Osteocyte (in vitro differentiated cells): ENCODE data around the gene ITGA1. TPM values are rescaled to one million over a fixed set of nuclear protein-coding genes. Genes with fewer than 3 reads are reported as not detected.
A peak's percentile ranks its signal among the peaks of the same experiment; 100 is the strongest.

ENCODE experiments used
- DNase-seq: peaks from one replicate; pipeline ENCODE4 v3.0.0; 2021; ENCODE audit warnings: mixed read lengths; ENCODE audit not compliant: unreplicated experiment; ENCODE audit errors: extremely low spot score
- H3K27ac Mint-ChIP-seq: one replicate; pipeline ENCODE4 v1.8.0; 2021; ENCODE audit warnings: mild to moderate bottlenecking, mixed read lengths; ENCODE audit not compliant: unreplicated experiment
- H3K27me3 Mint-ChIP-seq: one replicate; pipeline ENCODE4 v1.8.0; 2021; ENCODE audit warnings: mixed read lengths; ENCODE audit not compliant: unreplicated experiment
- H3K36me3 Mint-ChIP-seq: one replicate; pipeline ENCODE4 v1.8.0; 2021; ENCODE audit warnings: mixed read lengths; ENCODE audit not compliant: unreplicated experiment
- H3K4me1 Mint-ChIP-seq: one replicate; pipeline ENCODE4 v1.8.0; 2021; ENCODE audit warnings: mixed read lengths; ENCODE audit not compliant: unreplicated experiment
- H3K4me3 Mint-ChIP-seq: one replicate; pipeline ENCODE4 v1.8.0; 2021; ENCODE audit warnings: mild to moderate bottlenecking, moderate library complexity, mixed read lengths; ENCODE audit not compliant: unreplicated experiment
- H3K9me3 Mint-ChIP-seq: one replicate; pipeline ENCODE4 v1.8.0; 2021; ENCODE audit warnings: mixed read lengths; ENCODE audit not compliant: unreplicated experiment
- long read RNA-seq: library from polyadenylated mRNA; unstranded; transcript quantifications from one replicate; pipeline ENCODE4 v2.0.0, GENCODE V29; 2021
- total RNA-seq: library from RNA; stranded (reverse); gene quantifications from 2 replicates; pipeline ENCODE4 v1.2.1, GENCODE V29; 2021
- TF ChIP-seq, protein P1 (sequence below): fragments of 200-600 bp; sonication (generic); IDR thresholded peaks from 2 replicates; pipeline ENCODE4 v1.5.0; 2021; ENCODE audit warnings: antibody characterized with exemption, mild to moderate bottlenecking, moderate library complexity

ITGA1 gene
- total RNA-seq = 143 and 150 TPM in 2 replicates
- long read RNA-seq, full-length matches to known transcripts = 151 of 318 reads
- long read RNA-seq, partial matches to known transcripts = 140 of 318 reads
- long read RNA-seq, other reads (novel, unspliced or antisense) = 27 of 318 reads

DNA sequence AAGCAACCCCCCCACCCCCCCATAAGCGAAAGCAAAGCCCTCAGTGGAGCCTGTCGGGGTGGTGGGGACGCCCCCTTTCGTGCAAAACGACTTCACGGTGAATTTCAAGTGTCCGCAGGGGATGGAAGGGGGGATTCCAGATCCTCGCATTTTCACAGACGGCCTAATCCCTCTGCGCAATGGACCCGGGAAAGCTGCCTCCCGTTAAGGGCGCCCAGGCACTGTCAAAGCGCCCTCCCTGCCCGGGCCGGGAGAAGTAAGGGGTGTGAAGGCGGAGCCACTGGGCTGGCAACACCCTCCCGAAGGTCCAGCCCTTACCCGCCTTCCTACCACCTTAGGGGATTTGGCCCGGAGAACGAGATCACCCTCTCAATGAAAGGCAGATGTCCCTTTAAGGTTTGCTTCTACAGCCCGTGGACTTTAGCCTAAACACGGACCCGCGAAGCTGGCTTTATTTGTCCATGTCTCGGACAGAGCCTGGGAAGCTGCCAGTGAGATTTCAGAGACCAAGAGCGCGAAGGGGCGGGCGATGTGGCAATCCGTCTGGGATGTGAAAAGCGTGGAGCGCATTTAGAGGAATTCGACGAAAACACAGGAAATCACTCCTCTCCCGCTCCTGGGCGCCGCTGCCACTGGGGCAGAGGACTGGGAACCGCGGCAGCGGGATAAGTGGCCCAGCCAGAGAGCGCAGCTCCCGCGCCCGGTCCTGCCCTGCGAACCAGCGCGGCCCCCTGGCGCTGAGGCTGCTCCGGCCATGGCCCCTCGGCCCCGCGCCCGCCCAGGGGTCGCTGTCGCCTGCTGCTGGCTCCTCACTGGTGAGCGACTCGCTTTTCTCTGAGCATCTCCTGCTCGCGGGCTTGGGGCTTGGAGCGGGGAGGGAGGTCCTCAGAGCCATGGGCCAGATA lies at the start of gene ITGA1, which contains the start of gene PELO:
ITGA1 (plus strand) TSS at position 317 of the 905 bp plus-strand sequence; CDS start at position 755, 438 bp downstream.
PELO (plus strand) TSS at position 317 of the 905 bp plus-strand sequence. CDS start 12,479 bp downstream, outside the sequence.
- TF ChIP-seq, protein P1, sequence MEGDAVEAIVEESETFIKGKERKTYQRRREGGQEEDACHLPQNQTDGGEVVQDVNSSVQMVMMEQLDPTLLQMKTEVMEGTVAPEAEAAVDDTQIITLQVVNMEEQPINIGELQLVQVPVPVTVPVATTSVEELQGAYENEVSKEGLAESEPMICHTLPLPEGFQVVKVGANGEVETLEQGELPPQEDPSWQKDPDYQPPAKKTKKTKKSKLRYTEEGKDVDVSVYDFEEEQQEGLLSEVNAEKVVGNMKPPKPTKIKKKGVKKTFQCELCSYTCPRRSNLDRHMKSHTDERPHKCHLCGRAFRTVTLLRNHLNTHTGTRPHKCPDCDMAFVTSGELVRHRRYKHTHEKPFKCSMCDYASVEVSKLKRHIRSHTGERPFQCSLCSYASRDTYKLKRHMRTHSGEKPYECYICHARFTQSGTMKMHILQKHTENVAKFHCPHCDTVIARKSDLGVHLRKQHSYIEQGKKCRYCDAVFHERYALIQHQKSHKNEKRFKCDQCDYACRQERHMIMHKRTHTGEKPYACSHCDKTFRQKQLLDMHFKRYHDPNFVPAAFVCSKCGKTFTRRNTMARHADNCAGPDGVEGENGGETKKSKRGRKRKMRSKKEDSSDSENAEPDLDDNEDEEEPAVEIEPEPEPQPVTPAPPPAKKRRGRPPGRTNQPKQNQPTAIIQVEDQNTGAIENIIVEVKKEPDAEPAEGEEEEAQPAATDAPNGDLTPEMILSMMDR = peak; percentile 50
- Mint-ChIP-seq H3K9me3 (no peaks in the 10 kb centered on the region), H3K4me3 (peak within 1 kb of the TSS; percentile 96), H3K4me1 (peaks cover 74% of the 10 kb centered on the region), H3K27me3 (no peaks in the 10 kb centered on the region), H3K27ac (peak within 1 kb of the TSS; percentile 98), H3K36me3 (peaks cover 7% of the 10 kb centered on the region)
- DNase-seq = peak; percentile 91

DNA sequence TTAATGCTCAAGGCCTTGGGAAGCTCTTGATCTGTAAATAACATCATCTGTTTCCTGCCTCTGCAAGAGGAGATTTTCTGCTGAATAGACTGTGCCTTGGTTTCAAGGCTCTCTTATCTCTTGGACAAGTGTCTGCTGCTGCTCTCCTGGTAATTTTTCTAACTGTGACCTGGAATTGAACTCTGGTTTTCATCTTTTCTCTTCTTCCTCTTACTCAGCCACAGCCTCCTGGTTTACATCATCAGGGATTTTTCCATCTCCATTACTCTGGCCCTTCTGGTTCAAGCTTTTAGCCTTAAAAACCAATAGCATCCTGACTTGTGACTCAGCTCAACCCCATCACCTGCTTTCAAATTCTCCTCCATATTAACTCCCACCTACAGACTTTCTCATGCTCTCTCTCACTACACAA lies 49.6 kb upstream of the ITGA1 start:
- no peaks in the 10 kb centered on the region for H3K27me3 Mint-ChIP-seq
- peaks cover 28% of the 10 kb centered on the region for H3K4me1 Mint-ChIP-seq
- no peak overlapping the region for H3K4me3 Mint-ChIP-seq
- no peaks in the 10 kb centered on the region for H3K36me3 Mint-ChIP-seq
- H3K9me3 Mint-ChIP-seq = no peaks in the 10 kb centered on the region
- H3K27ac Mint-ChIP-seq = peak overlapping the region; percentile 0
- DNase-seq = no peak
- TF ChIP-seq, protein P1 = no peak

DNA sequence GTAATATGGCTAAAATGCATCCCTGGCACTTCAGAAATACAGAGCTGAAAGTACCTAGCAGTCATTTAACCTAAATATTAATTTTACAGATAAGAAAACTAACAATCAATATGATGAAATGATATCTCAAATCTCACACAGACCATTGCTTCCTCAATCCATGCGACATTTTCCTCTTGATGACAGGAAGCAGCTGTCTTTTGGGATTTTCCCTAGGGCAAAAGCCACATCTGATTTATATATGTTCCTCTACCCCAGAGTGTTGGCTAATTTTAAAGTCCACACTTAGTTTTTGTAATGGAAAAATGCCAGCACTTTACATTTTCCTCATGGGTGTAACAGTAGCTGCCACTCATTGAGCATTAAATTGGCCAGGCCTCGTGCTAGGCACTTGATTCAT lies 47.7 kb upstream of the ITGA1 start:
- Mint-ChIP-seq H3K4me3 (no peak overlapping the region), H3K36me3 (no peaks in the 10 kb centered on the region), H3K27me3 (no peaks in the 10 kb centered on the region), H3K4me1 (peaks cover 36% of the 10 kb centered on the region), H3K27ac (no peak overlapping the region), H3K9me3 (no peaks in the 10 kb centered on the region)
- TF ChIP-seq, protein P1 = no peak
- no peak for DNase-seq

DNA sequence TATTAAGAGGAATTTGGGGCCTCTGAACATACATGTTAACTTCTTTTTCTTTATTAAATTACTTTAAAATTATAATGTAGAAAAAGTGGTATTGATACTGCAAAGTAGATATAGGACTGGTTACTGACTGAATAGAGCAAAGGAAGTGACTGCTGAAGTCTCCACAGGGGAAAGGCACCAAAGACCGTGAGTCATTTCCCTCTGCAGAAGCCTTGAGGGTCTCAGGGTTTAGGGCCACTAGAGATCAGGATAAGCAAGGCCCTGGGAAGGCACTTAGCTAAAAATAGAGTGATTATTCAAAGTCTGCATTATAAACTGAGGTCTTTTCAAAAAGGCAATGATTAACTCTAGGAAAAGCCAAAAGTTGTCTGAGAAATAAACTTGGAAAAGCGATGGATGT lies 44.7 kb upstream of the ITGA1 start:
- Mint-ChIP-seq H3K27me3 (no peaks in the 10 kb centered on the region), H3K36me3 (no peaks in the 10 kb centered on the region), H3K27ac (no peak overlapping the region), H3K4me3 (no peak overlapping the region), H3K4me1 (peaks cover 52% of the 10 kb centered on the region), H3K9me3 (no peaks in the 10 kb centered on the region)
- DNase-seq = no peak
- TF ChIP-seq, protein P1 = no peak

DNA sequence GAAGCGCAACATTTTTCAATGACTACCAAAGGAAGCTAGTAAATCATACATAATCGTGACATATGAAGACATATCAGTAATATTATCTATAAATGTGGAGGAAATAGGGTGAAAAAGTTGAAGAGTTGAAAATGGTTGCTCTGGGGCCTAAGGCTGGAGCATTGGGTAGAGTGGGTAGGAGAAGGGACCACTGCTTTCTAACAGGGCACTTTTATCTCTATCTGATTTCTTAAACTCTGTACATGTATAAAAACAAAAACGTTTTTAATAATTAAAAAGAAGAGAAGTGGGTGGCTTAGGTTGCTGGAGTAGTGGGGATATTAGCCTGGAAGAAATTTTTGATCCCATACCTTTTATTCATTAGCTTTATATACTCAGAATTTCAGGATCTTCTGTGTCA lies 44.2 kb upstream of the ITGA1 start:
- H3K4me1 Mint-ChIP-seq = peaks cover 48% of the 10 kb centered on the region
- H3K36me3 Mint-ChIP-seq = no peaks in the 10 kb centered on the region
- TF ChIP-seq, protein P1 = no peak
- H3K9me3 Mint-ChIP-seq = no peaks in the 10 kb centered on the region
- H3K27ac Mint-ChIP-seq = no peak overlapping the region
- no peak for DNase-seq
- H3K27me3 Mint-ChIP-seq = no peaks in the 10 kb centered on the region
- no peak overlapping the region for H3K4me3 Mint-ChIP-seq
